K562 (cell line): ENCODE results near the gene RTF1. TPM values are rescaled to one million over a fixed set of nuclear protein-coding genes. Genes with fewer than 3 reads are reported as not detected.
A peak's percentile ranks its signal among the peaks of the same experiment; 100 is the strongest.

Source experiments
- CHD4 ChIP-seq: fragments of 200-600 bp; sonication (generic); IDR thresholded peaks from 3 replicates; pipeline ENCODE4 v1.6.1; 2012; ENCODE audit warnings: low read depth, mild to moderate bottlenecking, mixed read lengths, low read length, inconsistent platforms; ENCODE audit not compliant: insufficient read depth, insufficient replicate concordance, poor library complexity, severe bottlenecking
- E2F8 ChIP-seq: fragments of 450-650 bp; IDR thresholded peaks from 2 replicates; pipeline ENCODE4 v1.7.1; 2018; ENCODE audit warnings: mild to moderate bottlenecking, low read depth; ENCODE audit not compliant: partially characterized antibody
- FOXK2 ChIP-seq, 2 experiments: fragments of 450-650 bp; IDR thresholded peaks in 1 of 2; conservative IDR thresholded peaks in 1 of 2; 2 replicates each; pipeline ENCODE4 v1.6.1; 2016; ENCODE audit warnings: low read depth in 2 of 2, mild to moderate bottlenecking in 1 of 2
- GABPA ChIP-seq: fragments of 200-800 bp; sonication (Bioruptor generic); conservative IDR thresholded peaks from 2 replicates; pipeline ENCODE4 v1.6.1; 2016; ENCODE audit warnings: low read depth, missing genetic modification characterization, missing compliant biosample characterization
- HMG20B ChIP-seq: fragments of 250-450 bp; sonication (Bioruptor Pico); IDR thresholded peaks from 2 replicates; pipeline ENCODE4 v1.5.0; 2021; ENCODE audit warnings: mild to moderate bottlenecking
- LARP7 ChIP-seq: fragments of 450-650 bp; IDR thresholded peaks from 2 replicates; pipeline ENCODE4 v1.6.1; 2016
- PCBP2 ChIP-seq: fragments of 200-400 bp; formaldehyde crosslinking; IDR thresholded peaks from 2 replicates; pipeline ENCODE4 v1.6.1; 2018; ENCODE audit warnings: low read length, low read depth, mild to moderate bottlenecking, moderate library complexity; ENCODE audit not compliant: poor library complexity, severe bottlenecking
- RBFOX2 ChIP-seq: fragments of 200-400 bp; formaldehyde crosslinking; IDR thresholded peaks from 2 replicates; pipeline ENCODE4 v1.6.1; 2017; ENCODE audit warnings: low read depth, mild to moderate bottlenecking, low read length, moderate library complexity
- SFPQ ChIP-seq: fragments of 200-400 bp; formaldehyde crosslinking; IDR thresholded peaks from 2 replicates; pipeline ENCODE4 v1.6.1; 2017; ENCODE audit warnings: mild to moderate bottlenecking, low read depth, low read length, moderate library complexity
- SOX6 ChIP-seq: fragments of 450-650 bp; IDR thresholded peaks from 2 replicates; pipeline ENCODE4 v1.6.1; 2014; ENCODE audit warnings: mild to moderate bottlenecking
- SRSF3 ChIP-seq: fragments of 200-400 bp; formaldehyde crosslinking; IDR thresholded peaks from 2 replicates; pipeline ENCODE4 v1.6.1; 2016; ENCODE audit warnings: mild to moderate bottlenecking, low read length, moderate library complexity; ENCODE audit not compliant: insufficient read depth
- STAT5A ChIP-seq: IDR thresholded peaks from 2 replicates; pipeline ENCODE4 v1.6.1; 2012; ENCODE audit warnings: low read length, inconsistent platforms, borderline replicate concordance
- TAF1 ChIP-seq: IDR thresholded peaks from 2 replicates; pipeline ENCODE4 v1.6.1; 2011; ENCODE audit warnings: mild to moderate bottlenecking, low read length, moderate library complexity; ENCODE audit not compliant: insufficient read depth, control insufficient read depth, severe bottlenecking; ENCODE audit errors: extremely low read depth
- TBP ChIP-seq: optimal IDR thresholded peaks from 2 replicates; pipeline ENCODE3; 2011; ENCODE audit warnings: low read depth, low read length, improper control_type of control experiment
- VEZF1 ChIP-seq: fragments of 200-800 bp; sonication (Bioruptor generic); IDR thresholded peaks from 2 replicates; pipeline ENCODE4 v1.6.1; 2017; ENCODE audit warnings: missing genetic modification characterization, missing compliant biosample characterization
- ZKSCAN8 ChIP-seq: fragments of 200-800 bp; sonication (Bioruptor generic); IDR thresholded peaks from 2 replicates; pipeline ENCODE4 v1.6.1; 2016; ENCODE audit warnings: missing genetic modification characterization, missing compliant biosample characterization
- ZNF121 ChIP-seq: sonication (generic); formaldehyde crosslinking; conservative IDR thresholded peaks from 2 replicates; pipeline ENCODE4 v1.8.0; 2022; ENCODE audit warnings: missing genetic modification reagents
- ZNF639 ChIP-seq, 2 experiments: fragments of 200-800 bp in 1 of 2; sonication (Bioruptor generic) in 1 of 2; sonication (generic) in 1 of 2; formaldehyde crosslinking in 1 of 2; IDR thresholded peaks in 1 of 2; conservative IDR thresholded peaks in 1 of 2; 2 replicates each; pipeline versions ENCODE4 v1.5.0 to v1.6.1; 2016 to 2020; ENCODE audit warnings: missing compliant biosample characterization in 1 of 2, missing genetic modification characterization in 1 of 2, missing genetic modification reagents in 1 of 2
- ZNF830 ChIP-seq: fragments of 250-450 bp; sonication (Bioruptor Pico); IDR thresholded peaks from 2 replicates; pipeline ENCODE4 v1.5.0; 2021; ENCODE audit warnings: mild to moderate bottlenecking
- polyA plus RNA-seq, 8 experiments: library from polyadenylated mRNA; depleted of rRNA in 4 of 8; stranded (reverse) in 5 of 8; unstranded in 3 of 8; fragments of >200 nt; fragmentation: Nextera tagmentation in 2 of 8; fragmentation: Illumina TruSeq in 1 of 8; extraction: Ambion mirVana in 2 of 8; extraction: Trizol in 1 of 8; gene quantifications; 2 replicates each; pipeline versions ENCODE4 v1.2.1 to v1.2.3, GENCODE V29; 2011 to 2014; ENCODE audit warnings: inconsistent platforms in 1 of 8, missing spikeins in 1 of 8
- total RNA-seq, 7 experiments: library from RNA; depleted of rRNA in 6 of 7; stranded (reverse); fragments of >200 nt in 6 of 7; fragmentation: Illumina TruSeq in 2 of 7; extraction: Trizol in 2 of 7; gene quantifications; 2 replicates each; pipeline versions ENCODE4 v1.2.1 to v1.2.3, GENCODE V29; 2011 to 2021; ENCODE audit warnings: low replicate concordance in 1 of 7

The RTF1 gene
- total and polyA plus RNA-seq, 9 of the 15 experiments (the other 6 are each of a cell fraction or from before 2014, with no cell fraction given), result 7.6 to 69.5 (median 31.5) TPM

- no peak for TF ChIP-seq SFPQ
- no peak for TF ChIP-seq ZNF639 (CRISPR knock-in tag; conservative IDR thresholded peaks at IDR 0.05 in 1 of 2, IDR thresholded peaks at IDR 0.05 in 1 of 2)
- TF ChIP-seq CHD4, result no peak
- TF ChIP-seq ZNF121 (CRISPR knock-in tag), result no peak
- no peak for TF ChIP-seq STAT5A
- TF ChIP-seq RBFOX2, result peak; percentile 73
- TF ChIP-seq SOX6, result peak; percentile 40; the same call in 1 of the 2 replicates
- peak; percentile 57 for TF ChIP-seq GABPA (tag)
- TF ChIP-seq ZKSCAN8, result no peak
- no peak for TF ChIP-seq HMG20B
- no peak for TF ChIP-seq E2F8
- TF ChIP-seq LARP7, result no peak
- no peak for TF ChIP-seq SRSF3
- TF ChIP-seq TBP, result no peak
- TF ChIP-seq ZNF830 (CRISPR knock-in tag), result no peak
- TF ChIP-seq PCBP2, result no peak
- TF ChIP-seq FOXK2 (conservative IDR thresholded peaks at IDR 0.05 in 1 of 2, IDR thresholded peaks at IDR 0.05 in 1 of 2; ENCODE audit: low read depth in 2 of 2), result 0 out of 4 replicates have a peak, but pooled peaks of 1 of the 2 experiments have one; percentile 12
- no peak for TF ChIP-seq TAF1
- peak; percentile 87 for TF ChIP-seq VEZF1
These were observed 96.8 kb downstream of the RTF1 start, which contains the start of gene LTK (continued) for GRCh38 chr15:41513506-41514227.
